Coronary artery (tissue), 2 donors: ENCODE results near the gene RPS6KA2.

ENCODE experiments used
- DNase-seq: peaks from one replicate; pipeline ENCODE4 v3.0.0-alpha.2; 2017; ENCODE audit warnings: low spot score
- H3K27ac ChIP-seq, 2 donors: fragments of 200-600 bp; sonication (generic); one replicate each; pipeline ENCODE4 v1.5.1; 2016 to 2019
- H3K4me3 ChIP-seq: fragments of 200-600 bp; sonication (generic); 2 replicates; pipeline ENCODE4 v1.5.1; 2016; ENCODE audit warnings: mild to moderate bottlenecking, moderate library complexity
- TF ChIP-seq, protein P1 (sequence below): fragments of 200-600 bp; sonication (generic); IDR thresholded peaks from one replicate; pipeline ENCODE4 v1.5.1; 2019; ENCODE audit warnings: antibody characterized with exemption

Gene RPS6KA2

DNA sequence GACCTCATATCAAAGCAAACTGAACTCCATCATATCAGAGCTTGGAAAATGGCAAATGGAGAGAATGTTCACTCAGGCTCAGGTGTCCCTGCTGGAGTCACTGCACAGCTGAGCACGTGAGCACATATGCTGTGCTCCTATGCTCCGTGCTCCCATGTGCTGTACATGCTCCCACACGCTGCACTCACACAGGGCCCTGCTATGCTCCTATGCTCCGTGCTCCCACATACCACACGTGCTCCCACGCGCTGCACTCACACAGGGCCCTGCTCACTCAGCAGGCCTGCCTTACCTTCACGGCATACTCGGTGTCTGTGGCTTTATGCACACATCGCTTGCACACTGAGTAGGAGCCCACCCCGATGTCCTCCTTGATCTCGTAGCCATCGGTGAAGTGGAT is 178.6 kb downstream of the RPS6KA2 start:
- H3K4me3 ChIP-seq, result no peak overlapping the region
- TF ChIP-seq, protein P1, sequence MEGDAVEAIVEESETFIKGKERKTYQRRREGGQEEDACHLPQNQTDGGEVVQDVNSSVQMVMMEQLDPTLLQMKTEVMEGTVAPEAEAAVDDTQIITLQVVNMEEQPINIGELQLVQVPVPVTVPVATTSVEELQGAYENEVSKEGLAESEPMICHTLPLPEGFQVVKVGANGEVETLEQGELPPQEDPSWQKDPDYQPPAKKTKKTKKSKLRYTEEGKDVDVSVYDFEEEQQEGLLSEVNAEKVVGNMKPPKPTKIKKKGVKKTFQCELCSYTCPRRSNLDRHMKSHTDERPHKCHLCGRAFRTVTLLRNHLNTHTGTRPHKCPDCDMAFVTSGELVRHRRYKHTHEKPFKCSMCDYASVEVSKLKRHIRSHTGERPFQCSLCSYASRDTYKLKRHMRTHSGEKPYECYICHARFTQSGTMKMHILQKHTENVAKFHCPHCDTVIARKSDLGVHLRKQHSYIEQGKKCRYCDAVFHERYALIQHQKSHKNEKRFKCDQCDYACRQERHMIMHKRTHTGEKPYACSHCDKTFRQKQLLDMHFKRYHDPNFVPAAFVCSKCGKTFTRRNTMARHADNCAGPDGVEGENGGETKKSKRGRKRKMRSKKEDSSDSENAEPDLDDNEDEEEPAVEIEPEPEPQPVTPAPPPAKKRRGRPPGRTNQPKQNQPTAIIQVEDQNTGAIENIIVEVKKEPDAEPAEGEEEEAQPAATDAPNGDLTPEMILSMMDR, result no peak
- no peak overlapping the region for H3K27ac ChIP-seq
- DNase-seq, result no peak

DNA sequence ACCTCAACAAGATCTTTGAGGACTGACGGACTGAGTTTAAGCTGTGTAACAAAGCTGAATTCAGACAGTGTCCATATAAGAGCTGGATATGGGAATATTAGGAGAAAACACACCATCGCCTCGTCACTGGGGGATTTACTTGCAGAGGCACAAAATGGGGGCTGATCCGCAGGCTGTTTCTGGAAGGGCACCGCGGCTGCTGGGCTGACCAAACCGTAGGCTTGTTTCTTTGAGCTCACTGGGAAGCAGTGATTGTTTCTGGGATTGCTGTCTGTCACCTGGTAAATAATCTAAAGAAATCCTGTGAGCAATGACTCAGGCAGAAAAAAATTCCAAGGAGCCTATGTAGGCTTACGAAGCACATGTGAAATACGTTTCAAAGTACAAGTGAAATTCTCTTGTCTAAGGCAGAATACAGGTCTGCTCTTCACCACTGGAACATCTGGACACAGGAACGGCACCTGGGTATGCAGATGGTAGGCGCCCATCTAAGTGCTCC is 180.4 kb downstream of the RPS6KA2 start:
- DNase-seq, result no peak
- Histone ChIP-seq H3K27ac (no peak overlapping the region), H3K4me3 (no peak overlapping the region)
- TF ChIP-seq, protein P1, result no peak

DNA sequence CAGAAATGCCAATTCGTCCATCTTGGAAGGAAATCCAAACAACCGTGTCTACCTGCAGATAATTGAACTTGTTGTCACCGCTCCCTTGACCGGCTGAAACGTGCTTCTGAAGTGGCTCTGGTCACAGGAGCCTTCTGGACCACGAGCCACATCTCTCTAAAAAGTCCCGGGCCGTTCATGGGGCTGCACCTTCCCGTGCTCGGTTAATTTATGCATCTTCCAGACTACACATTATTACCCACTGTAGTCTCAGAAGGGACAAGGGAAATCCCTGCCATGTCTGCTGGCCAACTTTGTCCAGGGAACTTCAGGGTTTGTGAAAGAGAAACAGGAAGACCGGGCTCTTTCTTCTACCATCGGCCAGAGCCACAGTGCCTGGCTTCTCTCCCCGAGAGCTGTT is 180.9 kb downstream of the RPS6KA2 start:
- no peak for DNase-seq
- Histone ChIP-seq H3K27ac (no peak overlapping the region), H3K4me3 (no peak overlapping the region)
- TF ChIP-seq, protein P1, result no peak

DNA sequence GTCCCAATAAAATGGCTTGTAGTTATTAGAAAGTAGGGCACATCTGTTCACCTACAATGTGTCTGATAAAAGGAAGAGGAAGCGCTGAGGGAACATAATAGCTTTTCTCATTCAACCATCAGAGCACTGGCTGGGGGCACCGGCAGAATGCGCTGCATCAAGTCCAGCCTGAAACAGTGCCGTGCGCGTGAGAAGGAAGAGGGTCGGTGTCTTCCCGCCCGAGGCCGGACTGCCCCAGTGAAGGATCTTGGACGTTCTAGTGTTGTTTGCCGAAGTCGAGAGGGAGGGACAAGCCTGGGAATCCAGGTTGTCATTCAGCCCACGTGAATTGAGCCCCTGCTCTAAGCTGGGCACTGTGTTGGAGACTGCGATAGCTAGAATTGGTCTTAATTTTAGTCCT is 182.6 kb downstream of the RPS6KA2 start:
- Histone ChIP-seq H3K4me3 (no peak overlapping the region), H3K27ac (no peak overlapping the region)
- TF ChIP-seq, protein P1, result no peak
- no peak for DNase-seq

DNA sequence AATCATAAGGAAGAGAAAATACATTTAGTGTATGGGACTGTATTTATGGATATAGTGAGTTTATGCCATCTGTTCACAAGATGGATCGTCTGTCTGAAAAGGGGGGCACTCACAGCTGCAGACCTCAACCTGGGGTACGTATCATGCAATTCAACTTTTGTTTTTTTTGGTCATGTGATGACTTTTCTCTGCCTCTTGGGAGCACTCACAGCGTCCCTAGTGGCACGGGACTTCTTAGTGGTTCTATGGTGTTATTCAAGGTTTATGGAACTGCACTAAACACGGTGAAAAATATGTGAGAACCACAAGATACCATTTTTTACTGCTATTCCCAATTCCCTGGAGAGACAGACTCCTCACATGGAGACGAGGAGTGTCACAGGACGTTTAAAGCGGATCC is 183.9 kb downstream of the RPS6KA2 start:
- DNase-seq, result no peak
- TF ChIP-seq, protein P1, result no peak
- no peak overlapping the region for H3K27ac ChIP-seq
- H3K4me3 ChIP-seq, result no peak overlapping the region

DNA sequence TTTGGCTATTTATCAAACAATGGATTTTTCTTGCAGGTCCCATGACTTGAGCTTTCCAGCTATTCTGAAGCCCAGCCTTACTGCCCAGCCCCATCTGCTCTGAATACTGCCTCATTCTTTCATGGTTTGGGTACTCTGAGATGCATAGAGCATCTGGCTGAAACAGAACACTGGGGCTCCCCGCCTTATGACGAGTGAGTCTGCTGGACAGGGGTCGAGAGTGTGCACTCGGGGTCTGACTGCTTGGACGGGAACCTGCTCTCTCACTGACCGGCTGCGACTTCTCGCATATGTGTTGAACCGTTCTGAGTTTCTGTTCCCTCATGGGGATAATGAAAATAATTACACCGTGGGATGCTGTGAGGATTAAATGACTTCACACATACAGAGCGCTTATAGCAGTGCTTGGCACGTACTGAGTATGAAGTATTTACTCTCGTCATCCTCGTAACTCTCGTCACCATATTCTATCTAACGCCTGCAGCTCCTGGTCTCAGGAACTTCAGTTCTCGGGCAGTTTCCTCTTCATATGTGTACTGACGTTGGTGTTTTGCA is 184.8 kb downstream of the RPS6KA2 start:
- no peak overlapping the region for H3K27ac ChIP-seq
- DNase-seq, result no peak

More for the DNA sequence above, 184.8 kb downstream of the RPS6KA2 start:
- TF ChIP-seq, protein P1, result no peak
- no peak overlapping the region for H3K4me3 ChIP-seq
